ENCODE results near the gene ASMTL. TPM values are rescaled to one million over a fixed set of nuclear protein-coding genes. Genes with fewer than 3 reads are reported as not detected.

ASMTL gene
- total RNA-seq, 2 donors from 2014 or later = 43.1 to 44.2 TPM

- Histone ChIP-seq H3K4me1 (replicated peaks) (no peaks in the 10 kb centered on the region), H3K27ac (no peak overlapping the region), H3K9me3 (no peaks in the 10 kb centered on the region), H3K4me3 (no peak overlapping the region), H3K36me3 (no peaks in the 10 kb centered on the region), H3K27me3 (replicated peaks; ENCODE audit: insufficient read depth) (no peaks in the 10 kb centered on the region)
- DNase-seq (ENCODE audit: low spot score) = no peak
- no peak for TF ChIP-seq POLR2A (IDR thresholded peaks at IDR 0.05)
- no peak for TF ChIP-seq CTCF (IDR thresholded peaks at IDR 0.05)
- no peak for TF ChIP-seq POLR2AphosphoS5 (IDR thresholded peaks at IDR 0.05)
- WGBS = 95% methylated on average over 2 of the region's 2 CpGs
- intact Hi-C loops (cut with DNase I) = no loop called here
Measured at GRCh38 chrX:1472975-1473374, 20.3 kb upstream of the ASMTL start.

GRCh38 chrX:1468250-1468772 is 15.6 kb upstream of the ASMTL start:
- intact Hi-C loops (cut with DNase I) = no loop called here
- H3K4me3 ChIP-seq = no peak overlapping the region
- H3K27me3 ChIP-seq (replicated peaks; ENCODE audit: insufficient read depth) = no peaks in the 10 kb centered on the region
- no peak overlapping the region for H3K27ac ChIP-seq
- no peak for DNase-seq (ENCODE audit: low spot score)
- H3K4me1 ChIP-seq (replicated peaks) = no peaks in the 10 kb centered on the region
- WGBS = 51% methylated on average over 20 of the region's 20 CpGs
- no peaks in the 10 kb centered on the region for H3K9me3 ChIP-seq
- H3K36me3 ChIP-seq = no peaks in the 10 kb centered on the region
- TF ChIP-seq CTCF (IDR thresholded peaks at IDR 0.05) (no peak), POLR2AphosphoS5 (IDR thresholded peaks at IDR 0.05) (no peak), POLR2A (IDR thresholded peaks at IDR 0.05) (no peak)

- no peak for DNase-seq (ENCODE audit: low spot score)
- no peaks in the 10 kb centered on the region for H3K27me3 ChIP-seq (replicated peaks; ENCODE audit: insufficient read depth)
Measured at GRCh38 chrX:1466971-1467561, 14.4 kb upstream of the ASMTL start.

GRCh38 chrX:1466232-1466661 is 13.5 kb upstream of the ASMTL start:
- no peaks in the 10 kb centered on the region for H3K36me3 ChIP-seq
- no peak overlapping the region for H3K27ac ChIP-seq
- no peaks in the 10 kb centered on the region for H3K27me3 ChIP-seq (replicated peaks; ENCODE audit: insufficient read depth)
- TF ChIP-seq POLR2AphosphoS5 (IDR thresholded peaks at IDR 0.05) (no peak), CTCF (IDR thresholded peaks at IDR 0.05) (no peak), POLR2A (IDR thresholded peaks at IDR 0.05) (no peak)
- intact Hi-C loops (cut with DNase I) = no loop called here
- 14% methylated on average over 36 of the region's 36 CpGs for WGBS
- H3K4me1 ChIP-seq (replicated peaks) = no peaks in the 10 kb centered on the region
- no peaks in the 10 kb centered on the region for H3K9me3 ChIP-seq
- no peak for DNase-seq (ENCODE audit: low spot score)
- no peak overlapping the region for H3K4me3 ChIP-seq

More at GRCh38 chrX:1466971-1467561, 14.4 kb upstream of the ASMTL start:
- Histone ChIP-seq H3K36me3 (no peaks in the 10 kb centered on the region), H3K9me3 (no peaks in the 10 kb centered on the region), H3K4me3 (no peak overlapping the region), H3K4me1 (replicated peaks) (no peaks in the 10 kb centered on the region), H3K27ac (no peak overlapping the region)
- intact Hi-C loops (cut with DNase I) = no loop called here
- TF ChIP-seq POLR2AphosphoS5 (IDR thresholded peaks at IDR 0.05) (no peak), POLR2A (IDR thresholded peaks at IDR 0.05) (no peak), CTCF (IDR thresholded peaks at IDR 0.05) (no peak)
- 50% methylated on average over 18 of the region's 20 CpGs for WGBS

Measured in prostate gland (tissue), 2 donors.